GM19239 (cell line): ENCODE measurements around the gene NHLRC4.

ENCODE experiments used
- DNase-seq: peaks from one replicate; pipeline ENCODE4 v3.0.0; 2011; ENCODE audit warnings: low spot score; ENCODE audit not compliant: insufficient read length
- FAIRE-seq: peaks from 2 replicates; lab custom pipeline; 2011; peaks lifted over from hg19 to GRCh38; lab: Jason Lieb, UNC

Gene NHLRC4

GRCh38 chr16:529012-529575 lies 37.7 kb upstream of the NHLRC4 start:
- DNase-seq = no peak
- FAIRE-seq = no peak

GRCh38 chr16:530111-530817 lies 36.5 kb upstream of the NHLRC4 start:
- FAIRE-seq (no peak), DNase-seq (no peak)

- DNase-seq (no peak), FAIRE-seq (no peak)
These were observed 35.2 kb upstream of the NHLRC4 start for GRCh38 chr16:531494-532125.

- no peak for FAIRE-seq
These were observed 33.2 kb upstream of the NHLRC4 start for GRCh38 chr16:533391-534123.

GRCh38 chr16:534135-534534 lies 32.7 kb upstream of the NHLRC4 start:
- FAIRE-seq = no peak
- no peak for DNase-seq

More at GRCh38 chr16:533391-534123, 33.2 kb upstream of the NHLRC4 start:
- no peak for DNase-seq

GRCh38 chr16:534856-535445 lies 31.9 kb upstream of the NHLRC4 start:
- DNase-seq = no peak
- no peak for FAIRE-seq

GRCh38 chr16:535446-536405 lies 31.1 kb upstream of the NHLRC4 start:
- FAIRE-seq = no peak
- no peak for DNase-seq

GRCh38 chr16:536746-537145 lies 30.1 kb upstream of the NHLRC4 start:
- FAIRE-seq (no peak), DNase-seq (no peak)

- no peak for FAIRE-seq
These were observed 29.1 kb upstream of the NHLRC4 start for GRCh38 chr16:537415-538335.

GRCh38 chr16:539901-540530 lies 26.8 kb upstream of the NHLRC4 start:
- FAIRE-seq (no peak), DNase-seq (no peak)

More at GRCh38 chr16:537415-538335, 29.1 kb upstream of the NHLRC4 start:
- DNase-seq = no peak

- DNase-seq (no peak), FAIRE-seq (no peak)
These were observed 26.0 kb upstream of the NHLRC4 start for GRCh38 chr16:540645-541340.

- DNase-seq (no peak), FAIRE-seq (no peak)
These were observed 23.3 kb upstream of the NHLRC4 start for GRCh38 chr16:543301-544164.

- FAIRE-seq = no peak
- DNase-seq = no peak
These were observed 22.3 kb upstream of the NHLRC4 start for GRCh38 chr16:544517-544916.

- DNase-seq = no peak
- FAIRE-seq = no peak
These were observed 19.7 kb upstream of the NHLRC4 start for GRCh38 chr16:546909-547770.

GRCh38 chr16:548586-548985 lies 18.2 kb upstream of the NHLRC4 start:
- DNase-seq (no peak), FAIRE-seq (no peak)
